ENCODE data around the gene SMOC2.

Gene SMOC2

DNA sequence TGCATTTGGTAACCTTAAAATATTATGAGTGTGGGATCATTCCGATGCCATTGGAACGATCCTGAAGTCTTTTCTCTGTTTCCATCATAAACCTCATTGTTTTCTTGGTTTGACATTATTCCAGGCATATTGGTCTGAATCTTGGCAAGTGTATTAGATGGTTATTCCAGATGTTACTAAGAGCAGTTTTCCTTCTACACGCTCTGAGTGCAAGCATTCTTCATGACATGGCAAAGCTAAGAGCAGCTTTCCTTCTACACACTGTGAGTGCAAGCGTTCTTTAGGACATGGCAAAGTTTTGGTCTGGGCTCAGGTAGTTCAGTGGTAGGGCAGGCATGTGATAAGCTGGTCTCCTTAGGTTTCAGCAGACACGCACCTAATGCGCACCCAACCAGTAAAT is 53.0 kb downstream of the SMOC2 start:
- no peak for DNase-seq (ENCODE audit: low read depth)

DNA sequence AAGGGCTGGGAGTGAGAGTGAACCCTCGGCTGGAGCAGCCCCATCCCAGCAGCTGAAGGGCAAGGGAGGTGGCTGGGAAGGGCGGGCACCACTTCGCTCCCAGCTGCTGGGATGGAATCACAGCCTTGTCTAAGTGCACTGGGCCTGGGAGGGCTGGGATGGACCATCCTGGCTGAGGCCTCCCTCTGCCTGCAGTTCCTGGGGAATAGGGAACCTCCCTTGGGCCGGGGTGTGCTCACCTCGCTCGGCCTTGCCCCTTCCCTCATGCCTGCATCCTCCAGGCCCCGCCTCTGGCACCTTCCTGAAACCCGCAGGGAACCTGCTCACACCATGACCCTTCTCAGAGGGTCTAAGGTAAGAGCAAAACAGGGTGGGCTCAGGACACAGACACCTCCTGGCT is 53.7 kb downstream of the SMOC2 start:
- DNase-seq (ENCODE audit: low read depth) = no peak

DNA sequence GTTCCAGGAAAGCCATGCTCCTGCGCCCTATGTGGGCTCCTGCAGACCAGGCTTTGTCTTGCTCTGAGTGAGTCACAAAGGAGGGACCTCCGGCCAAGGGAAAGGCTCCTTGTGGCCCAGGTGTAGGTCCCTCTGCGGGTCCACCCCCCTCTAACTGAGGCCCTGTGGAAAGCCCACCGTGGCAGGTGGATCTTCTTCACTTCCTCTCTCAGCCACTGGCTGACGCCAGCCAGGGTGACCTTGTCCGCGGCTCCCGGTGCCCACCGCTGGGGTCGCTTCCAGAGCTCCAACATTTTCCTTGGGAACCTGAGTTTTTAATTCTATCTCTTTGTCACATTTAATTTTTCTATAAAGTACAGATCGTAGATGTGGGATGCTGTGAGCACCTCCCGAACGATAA is 54.1 kb downstream of the SMOC2 start:
- no peak for DNase-seq (ENCODE audit: low read depth)

DNA sequence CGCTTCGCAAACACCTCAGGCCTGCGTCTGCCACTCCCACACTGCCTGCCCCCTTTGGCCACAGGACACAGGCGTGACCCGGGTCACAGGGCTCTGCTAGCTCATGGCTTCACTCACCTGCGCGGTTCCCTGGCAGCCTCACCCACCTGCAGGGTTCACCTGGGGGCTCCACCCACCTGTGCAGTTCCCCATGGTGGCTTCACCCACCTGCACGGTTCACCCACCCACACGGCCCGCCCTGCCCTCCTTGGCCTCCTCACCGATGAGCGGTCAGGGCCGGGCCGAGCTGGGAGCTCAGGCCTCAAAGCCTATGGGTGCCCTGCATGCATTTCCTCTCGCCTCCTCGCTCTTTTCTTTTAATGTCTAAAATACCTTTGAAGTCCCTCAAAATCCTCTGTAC is 54.7 kb downstream of the SMOC2 start:
- no peak for DNase-seq (ENCODE audit: low read depth)

DNA sequence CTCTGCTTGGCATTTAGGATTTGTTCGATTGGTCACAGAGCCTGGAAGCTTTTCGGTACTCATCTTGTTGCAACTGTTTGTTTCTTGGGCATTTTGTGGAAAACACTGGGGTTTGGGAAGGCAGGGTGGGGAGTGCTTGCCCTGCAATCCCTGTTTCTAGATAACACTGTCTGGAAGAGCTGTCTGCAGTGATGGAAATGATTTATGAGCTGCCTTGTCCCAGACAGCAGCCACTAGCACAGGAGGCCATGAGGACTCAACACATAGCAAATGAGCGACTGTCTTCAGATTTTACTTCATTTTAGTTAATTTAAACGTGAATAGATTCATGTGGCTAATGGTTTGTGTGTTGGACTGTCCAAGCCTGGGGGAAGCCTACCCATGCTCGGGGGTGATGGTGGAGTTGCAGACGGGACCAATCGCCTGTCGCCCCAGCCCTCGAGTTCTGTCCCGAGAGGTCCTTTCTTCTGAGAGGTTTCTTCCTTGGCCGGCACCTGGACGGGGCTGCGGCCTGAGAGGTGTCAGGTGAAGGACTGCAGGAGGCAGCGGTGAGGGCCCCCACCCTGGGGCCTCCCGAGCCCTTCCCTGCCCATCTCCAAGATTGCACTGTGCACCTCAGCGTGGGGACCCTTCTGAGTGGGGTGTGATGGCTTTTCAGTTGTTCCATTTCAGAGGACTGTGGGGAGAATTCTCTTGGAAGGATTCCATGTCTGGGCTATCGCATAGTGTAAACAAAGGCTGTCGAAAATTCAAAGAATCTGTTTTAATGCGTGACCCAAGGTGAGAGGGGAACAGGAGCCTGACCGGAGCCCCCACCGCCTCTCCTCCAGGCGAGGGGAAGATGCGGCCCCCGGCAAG is 55.4 kb downstream of the SMOC2 start:
- DNase-seq (ENCODE audit: low read depth) = no peak

DNA sequence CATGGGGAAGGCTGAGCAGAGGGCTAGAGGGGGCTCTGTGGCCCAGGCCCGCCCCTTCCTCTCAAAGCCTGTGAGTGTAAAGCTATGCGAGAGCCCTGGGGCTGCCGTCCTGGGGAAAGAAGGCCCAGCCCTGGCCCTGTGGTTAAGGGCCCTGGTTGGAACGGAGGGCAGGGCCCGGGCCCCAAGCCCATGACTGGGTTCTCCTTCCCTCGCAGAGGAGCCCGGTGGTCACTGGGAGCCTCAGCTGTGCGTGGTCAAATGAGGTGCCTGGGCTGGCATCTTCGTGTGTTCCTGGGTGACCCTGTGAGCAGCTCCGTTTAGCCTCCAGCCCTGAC is 56.0 kb downstream of the SMOC2 start:
- no peak for DNase-seq (ENCODE audit: low read depth)

DNA sequence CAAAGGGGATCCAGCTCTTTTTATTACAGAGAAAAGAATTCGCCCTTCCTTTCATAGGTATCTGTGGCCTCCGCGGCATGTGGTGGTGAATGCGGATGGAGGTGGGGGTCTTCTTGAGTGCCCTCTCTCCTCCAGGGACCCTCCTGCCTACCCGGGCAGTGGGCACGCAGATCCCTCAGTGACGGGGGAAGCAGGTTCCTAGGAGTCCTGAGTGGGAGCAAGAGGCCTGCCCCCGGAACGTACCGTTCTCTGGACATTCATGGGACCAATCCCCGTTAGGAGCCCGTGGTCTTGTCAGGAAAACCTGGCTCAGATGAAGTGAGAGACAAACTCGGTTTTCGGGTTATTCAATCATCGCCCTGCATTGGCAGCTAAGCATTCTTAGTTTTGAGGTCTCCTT is 56.4 kb downstream of the SMOC2 start:
- no peak for DNase-seq (ENCODE audit: low read depth)

DNA sequence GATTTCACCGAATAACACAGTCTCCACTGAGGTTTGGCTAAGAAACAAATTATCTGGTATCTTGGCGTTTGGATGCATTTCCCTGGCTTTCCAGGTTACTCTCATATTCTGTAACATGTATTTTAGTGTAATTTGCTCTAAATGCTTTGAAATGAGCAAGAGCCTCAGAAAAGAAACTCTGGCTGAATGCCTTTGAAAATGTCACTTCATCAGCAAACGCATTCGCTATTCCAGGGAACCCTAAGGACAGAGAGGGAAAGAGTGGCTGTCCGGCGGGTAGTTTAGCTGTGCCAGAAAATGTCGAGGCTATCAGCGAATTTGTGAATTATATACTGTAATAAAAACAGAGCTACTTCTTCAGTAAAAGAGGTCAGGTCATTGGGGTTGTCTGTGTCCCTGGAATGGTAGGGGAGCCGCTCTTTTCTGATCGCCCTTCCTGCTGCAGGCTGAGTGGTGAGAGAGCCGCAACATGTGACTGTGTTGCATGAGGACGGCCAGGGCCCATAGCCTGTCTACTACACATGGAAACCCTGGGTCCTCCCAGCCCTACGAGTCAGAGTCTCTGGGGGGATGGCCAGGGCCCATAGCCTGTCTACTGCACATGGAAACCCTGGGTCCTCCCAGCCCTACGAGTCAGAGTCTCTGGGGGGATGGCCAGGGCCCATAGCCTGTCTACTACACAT is 57.3 kb downstream of the SMOC2 start:
- no peak for DNase-seq (ENCODE audit: low read depth)

DNA sequence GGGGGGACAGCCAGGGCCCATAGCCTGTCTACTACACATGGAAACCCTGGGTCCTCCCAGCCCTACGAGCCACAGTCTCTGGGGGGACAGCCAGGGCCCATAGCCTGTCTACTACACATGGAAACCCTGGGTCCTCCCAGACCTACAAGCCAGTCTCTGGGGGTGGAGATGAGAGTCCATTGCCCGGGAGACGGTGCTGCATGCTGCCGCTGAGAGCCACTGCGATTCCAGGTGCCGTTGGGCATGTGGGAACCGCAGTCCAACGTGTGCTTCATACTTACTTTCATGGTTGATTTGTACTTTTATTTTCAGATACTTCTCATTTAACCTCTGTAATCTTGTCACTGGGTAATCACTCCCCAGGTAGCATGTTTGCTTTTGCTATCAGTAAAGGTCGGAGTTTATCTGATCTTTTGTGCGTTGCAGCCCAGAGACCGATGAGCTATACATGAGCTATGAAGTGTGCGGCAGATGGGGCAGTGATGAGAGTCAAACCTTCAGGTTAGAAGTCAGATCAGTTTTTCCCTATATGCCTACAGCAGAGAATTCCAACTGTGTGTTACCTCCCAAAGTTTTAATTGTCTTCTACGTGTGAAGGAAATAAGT is 58.2 kb downstream of the SMOC2 start:
- DNase-seq (ENCODE audit: low read depth) = no peak

DNA sequence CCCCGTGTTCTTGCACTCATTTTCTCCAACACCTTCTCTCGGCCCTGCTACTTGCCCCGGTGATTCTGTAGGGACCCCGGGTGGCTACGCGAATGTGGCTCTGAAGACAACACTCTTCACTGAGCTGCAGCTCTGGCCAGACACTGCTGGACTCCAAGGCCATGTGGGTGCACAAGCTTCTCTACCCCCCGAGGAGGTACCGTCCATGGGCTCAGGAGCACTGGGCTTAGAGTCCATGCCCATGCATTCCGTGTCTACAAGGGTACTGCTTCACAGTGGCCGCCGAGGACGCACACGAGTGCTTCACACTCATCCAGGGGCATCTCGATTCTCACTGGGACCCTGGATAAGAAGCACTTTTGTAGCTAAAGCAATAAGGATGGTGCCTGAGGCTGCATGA is 59.5 kb downstream of the SMOC2 start:
- no peak for DNase-seq (ENCODE audit: low read depth)

DNA sequence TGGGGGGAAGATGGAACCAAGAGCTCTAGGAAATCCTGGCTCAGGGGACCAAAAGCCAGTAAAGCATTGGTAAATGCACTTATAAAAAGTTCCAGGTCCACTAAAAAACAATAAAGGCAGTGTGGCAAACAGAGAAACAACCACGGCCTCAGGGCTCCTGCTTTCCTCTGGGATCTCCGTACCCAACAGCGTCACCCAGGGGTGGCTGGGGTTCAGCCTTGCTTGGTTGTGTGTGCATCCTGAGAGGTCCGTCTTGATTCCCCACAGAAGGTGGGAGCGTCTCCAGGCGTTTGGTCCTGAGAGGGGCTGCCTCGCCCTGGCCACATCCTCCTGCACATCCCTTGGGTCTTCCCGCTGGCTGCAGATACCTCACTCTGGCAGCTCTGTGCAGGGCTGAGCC is 60.6 kb downstream of the SMOC2 start:
- DNase-seq (ENCODE audit: low read depth) = no peak

DNA sequence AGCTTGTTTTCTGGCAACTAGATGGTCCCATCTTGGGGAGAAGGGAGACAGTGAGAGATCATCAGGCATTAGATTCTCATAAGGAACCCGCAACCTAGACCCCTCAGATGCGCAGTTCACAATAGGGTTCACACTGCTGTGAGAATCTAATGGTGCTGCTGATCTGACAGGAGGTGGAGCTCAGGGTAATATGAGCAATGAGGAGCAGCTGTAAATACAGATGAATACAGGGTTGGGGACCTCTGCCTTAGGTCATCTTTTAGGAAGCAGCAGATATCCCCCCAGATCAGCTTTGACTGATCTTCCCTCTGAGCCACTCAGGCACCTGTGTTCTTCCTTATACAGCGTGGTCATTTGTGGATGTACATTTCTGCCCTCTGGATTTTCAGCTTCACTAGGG is 63.4 kb downstream of the SMOC2 start:
- DNase-seq (ENCODE audit: low read depth) = no peak

DNA sequence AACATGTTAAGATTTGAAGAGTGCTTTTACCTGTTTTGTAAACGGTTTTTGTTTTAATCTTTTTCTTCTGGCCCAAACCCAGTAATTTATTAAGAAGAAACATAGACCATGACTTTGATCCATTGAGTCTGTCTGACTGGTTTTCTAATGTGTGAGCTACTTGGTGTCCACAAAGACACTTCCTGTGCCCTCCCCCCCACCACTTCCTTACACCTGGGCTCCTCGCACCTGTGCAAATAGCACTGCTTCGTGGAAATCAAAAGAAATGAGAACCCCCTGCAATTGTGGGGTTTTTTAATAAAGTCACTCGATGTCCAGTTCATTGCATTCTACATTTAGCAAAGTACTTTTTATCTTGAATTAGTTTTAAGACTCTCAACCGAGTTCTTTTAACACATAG is 65.5 kb downstream of the SMOC2 start:
- DNase-seq (ENCODE audit: low read depth) = no peak

DNA sequence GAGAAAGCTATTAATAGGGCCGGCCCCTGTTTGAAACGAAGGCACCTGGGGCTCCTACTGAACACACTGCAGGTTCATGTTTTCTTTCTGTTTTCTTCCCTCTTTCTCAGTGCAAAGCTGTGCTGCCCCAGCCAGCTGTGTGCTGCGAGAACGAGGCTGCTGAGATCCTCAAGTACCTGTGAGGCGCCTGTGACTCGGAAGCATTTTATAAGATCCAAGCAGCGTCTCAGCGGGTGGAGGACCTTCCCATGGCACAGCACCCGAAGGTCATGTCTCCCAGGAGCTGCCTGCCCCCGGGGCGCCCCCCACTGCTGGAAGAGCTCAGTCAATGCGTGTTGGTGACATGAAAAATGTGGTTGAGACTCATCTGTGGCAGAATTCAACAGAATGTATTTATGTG is 66.3 kb downstream of the SMOC2 start:
- DNase-seq (ENCODE audit: low read depth) = no peak

DNA sequence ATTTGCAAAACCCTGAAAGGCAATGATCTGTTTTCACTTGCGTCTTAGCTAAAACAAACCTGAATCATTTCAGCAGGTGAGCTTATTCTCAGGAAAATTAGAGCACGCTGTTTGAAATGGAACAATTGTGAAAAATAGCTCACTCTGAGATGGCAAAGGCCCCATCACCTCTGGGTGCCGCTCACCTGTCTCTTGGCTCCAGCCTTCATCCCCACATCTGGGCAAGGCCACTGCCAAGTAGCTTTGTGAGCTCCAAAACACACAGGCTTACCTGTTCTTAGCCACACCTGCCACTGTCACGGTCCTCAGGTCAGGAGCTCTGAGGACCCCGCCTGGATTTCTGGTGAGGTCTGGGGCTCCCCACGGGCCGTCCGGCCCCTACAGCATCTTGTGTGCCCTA is 66.7 kb downstream of the SMOC2 start:
- no peak for DNase-seq (ENCODE audit: low read depth)

DNA sequence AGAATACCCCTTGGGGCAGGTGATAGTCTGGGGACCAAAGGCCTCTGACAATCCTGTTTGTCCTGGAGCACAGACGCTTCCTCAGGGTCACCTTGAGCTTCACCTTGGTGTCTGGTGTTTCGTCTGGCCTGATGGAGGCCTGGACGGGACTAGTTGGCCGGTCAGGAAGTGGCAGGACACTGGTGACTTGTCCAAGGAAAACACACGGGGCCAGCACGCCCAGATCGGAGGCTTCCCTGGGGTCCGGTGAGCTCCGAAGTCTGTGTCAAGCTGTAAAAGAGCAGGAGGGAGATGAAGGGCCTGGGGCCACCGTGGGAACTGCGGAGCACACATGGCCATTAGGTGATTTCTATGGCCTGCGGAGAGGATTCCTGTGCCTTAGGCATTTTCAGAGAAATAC is 67.9 kb downstream of the SMOC2 start:
- DNase-seq (ENCODE audit: low read depth) = no peak

DNA sequence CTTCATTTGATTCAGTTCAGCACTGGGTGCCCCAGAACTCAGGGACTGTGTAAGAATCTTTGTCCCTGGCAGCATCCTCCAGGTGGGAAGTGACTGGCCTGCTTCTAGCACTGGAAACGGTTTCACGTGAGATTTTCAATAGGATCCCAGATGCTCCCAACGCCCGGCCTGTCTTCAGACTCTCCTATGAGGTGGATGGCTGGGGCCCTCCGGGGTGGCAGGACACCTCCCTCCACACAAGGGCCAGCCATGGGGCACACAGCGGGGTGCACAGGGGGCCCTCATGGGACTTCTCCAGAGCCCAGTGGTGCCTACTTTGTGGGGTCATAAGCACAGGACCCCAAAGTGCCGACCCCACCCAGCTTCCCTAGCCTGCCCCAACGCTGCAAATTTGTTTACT is 72.8 kb downstream of the SMOC2 start:
- no peak for DNase-seq (ENCODE audit: low read depth)

DNA sequence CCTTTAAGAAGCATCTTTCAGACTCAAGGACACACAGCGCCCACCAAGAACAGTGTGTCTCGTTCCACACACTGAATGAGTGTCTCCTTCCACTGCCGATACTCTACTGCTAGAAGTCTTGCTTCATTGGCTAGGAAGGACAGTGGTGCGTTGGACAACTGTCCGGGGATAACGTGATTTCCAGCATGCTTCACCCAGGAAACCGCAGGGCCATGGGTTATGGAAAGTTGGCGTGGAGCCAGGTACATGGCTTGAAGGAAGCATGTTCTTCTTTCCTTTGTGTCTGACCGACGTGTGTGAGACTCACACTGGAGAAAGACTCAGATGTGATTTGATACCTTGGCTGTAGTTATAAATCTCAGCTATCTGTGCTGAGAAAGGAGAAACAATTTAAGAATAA is 73.2 kb downstream of the SMOC2 start:
- DNase-seq (ENCODE audit: low read depth) = no peak

DNA sequence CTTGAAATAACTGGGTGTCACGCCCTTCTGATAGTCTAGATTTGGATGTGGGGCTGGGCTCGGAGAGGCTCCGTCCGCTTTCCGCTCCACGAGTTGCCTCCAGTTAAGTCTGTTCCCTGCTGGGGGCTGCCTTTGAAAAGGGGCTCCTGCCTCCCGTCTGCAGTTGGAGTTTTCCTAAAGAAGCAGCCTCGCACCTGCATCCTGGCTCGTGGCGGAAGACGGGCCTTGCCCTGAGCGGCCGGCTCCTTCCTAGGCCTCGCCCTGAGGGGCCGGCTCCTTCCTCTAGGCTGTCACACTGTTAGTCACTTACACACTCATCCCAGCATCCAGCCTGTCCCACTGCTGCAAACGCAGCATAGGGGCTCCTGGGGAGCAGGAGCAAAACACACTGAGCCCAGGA is 74.4 kb downstream of the SMOC2 start:
- DNase-seq (ENCODE audit: low read depth) = no peak

DNA sequence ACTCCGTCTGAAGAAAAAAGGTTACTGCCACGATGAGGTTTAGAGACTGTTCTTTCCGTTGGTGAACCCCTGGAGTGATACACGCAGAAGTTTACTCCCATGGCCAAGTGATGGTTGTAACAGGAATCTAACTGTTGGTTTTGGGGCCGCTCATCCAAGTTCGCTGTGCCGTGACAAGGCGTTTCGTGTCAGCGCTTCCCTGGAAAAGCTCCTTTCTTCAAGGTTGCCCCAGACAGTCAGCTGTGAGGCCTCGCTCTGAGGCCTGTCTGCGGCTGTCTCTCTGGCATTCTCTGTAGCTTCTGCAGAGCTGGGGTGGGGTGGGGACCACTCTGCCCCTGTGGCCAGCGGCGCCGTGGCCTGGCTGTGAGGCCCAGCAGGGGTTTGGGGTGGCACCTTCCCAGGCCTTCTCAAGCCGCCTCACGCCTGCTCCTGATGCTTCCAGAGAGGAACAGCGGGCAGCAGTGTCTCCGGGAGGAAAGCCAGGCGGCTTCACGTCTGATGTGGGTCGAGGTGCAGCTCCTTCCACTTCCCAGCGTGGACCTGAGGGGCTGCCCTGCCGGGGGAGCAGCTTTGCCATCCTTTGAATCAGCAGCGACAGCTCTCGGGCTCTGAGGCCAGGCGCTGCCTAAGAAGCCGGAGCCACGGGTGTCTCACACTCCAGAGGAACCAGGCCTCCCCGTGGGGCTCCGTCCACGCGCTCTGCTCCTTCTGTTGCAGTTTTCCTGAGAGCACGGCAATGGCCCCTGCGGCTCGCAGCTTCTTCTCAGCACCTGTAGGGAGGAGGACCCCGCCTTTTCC is 76.2 kb downstream of the SMOC2 start:
- no peak for DNase-seq (ENCODE audit: low read depth)

DNA sequence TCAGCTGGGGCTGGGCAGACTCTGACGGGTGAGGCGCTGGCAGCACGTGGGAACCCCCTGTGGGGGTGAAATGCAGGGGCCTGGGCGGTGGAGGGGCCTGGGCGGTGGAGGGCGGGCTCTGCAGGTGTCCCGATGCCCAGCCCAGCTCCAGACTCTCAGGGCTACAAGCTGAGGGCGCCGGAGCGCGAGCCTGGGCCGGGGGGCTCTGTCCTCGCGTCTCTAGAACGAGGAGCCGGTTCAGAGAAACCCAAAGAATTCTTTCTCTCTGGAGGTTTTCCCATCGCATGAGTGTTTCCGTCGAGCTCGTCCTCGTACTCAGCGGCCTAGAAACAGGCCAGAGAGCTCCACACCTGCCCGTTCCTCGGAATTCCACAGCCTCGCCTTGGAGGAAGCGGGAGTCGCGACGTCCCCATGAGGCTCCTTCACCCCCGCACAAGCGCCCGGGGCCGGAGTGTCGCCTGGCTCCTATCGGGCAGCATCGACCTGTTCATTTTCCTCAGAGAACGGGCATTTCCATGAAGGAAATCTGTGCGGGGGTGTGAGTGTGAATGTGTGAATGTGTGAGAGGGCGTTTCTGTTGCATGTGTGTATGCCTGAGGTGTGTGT is 76.9 kb downstream of the SMOC2 start:
- no peak for DNase-seq (ENCODE audit: low read depth)

DNA sequence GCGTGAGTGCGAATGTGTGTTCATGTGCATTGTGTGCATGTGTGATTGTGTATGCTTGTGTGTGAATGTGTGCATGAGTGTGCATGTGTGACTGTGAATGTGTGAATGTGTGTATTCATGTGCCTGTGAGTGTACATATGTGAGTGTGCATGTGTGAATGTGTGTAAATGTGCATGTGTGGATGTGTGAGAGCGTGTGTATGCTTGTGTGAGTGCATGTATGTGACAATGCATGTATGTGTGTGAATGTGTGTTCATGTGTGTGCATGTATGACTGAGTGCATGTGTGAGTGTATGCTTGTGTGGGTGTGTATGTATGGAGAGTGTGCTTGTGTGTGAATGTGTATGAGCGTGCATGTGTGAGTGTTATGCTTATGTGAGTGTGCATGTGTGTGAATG is 77.4 kb downstream of the SMOC2 start:
- no peak for DNase-seq (ENCODE audit: low read depth)
